OCI-M2 (cell line): ENCODE data around the gene B9D2.
"Not testable (repeated sequence)": the region's sequence is repeated elsewhere in the genome, so short reads cannot be mapped to it uniquely, and the experiment has no call there.

ENCODE experiments used
- DNase-seq: peaks from one replicate; lab custom pipeline; 2025; ENCODE audit not compliant: unreplicated experiment; lab: John Stamatoyannopoulos, UW

B9D2 gene

GRCh38 chr19:41391618-41392017 is 27.7 kb upstream of the B9D2 start:
- DNase-seq, result no peak

GRCh38 chr19:41386442-41386841 is 22.5 kb upstream of the B9D2 start:
- DNase-seq, result no peak

- no peak for DNase-seq
These were observed 20.4 kb upstream of the B9D2 start for GRCh38 chr19:41384351-41384750.

- not testable (repeated sequence) for DNase-seq
These were observed 17.6 kb upstream of the B9D2 start for GRCh38 chr19:41381536-41381935.

GRCh38 chr19:41377977-41378709 is 14.2 kb upstream of the B9D2 start:
- no peak for DNase-seq

- DNase-seq, result no peak
These were observed 13.0 kb upstream of the B9D2 start for GRCh38 chr19:41376998-41377365.

- DNase-seq, result no peak
These were observed 12.5 kb upstream of the B9D2 start, which contains the start of gene TMEM91 for GRCh38 chr19:41376241-41376997. Gene TMEM91 (plus strand): TSS chr19:41376533. CDS start chr19:41378310, 1,777 bp downstream.

GRCh38 chr19:41373993-41374392 is 10.0 kb upstream of the B9D2 start:
- no peak for DNase-seq

GRCh38 chr19:41372501-41372900 is 8.6 kb upstream of the B9D2 start:
- no peak for DNase-seq

GRCh38 chr19:41371541-41371940 is 7.6 kb upstream of the B9D2 start:
- no peak for DNase-seq

- not testable (repeated sequence) for DNase-seq
These were observed 7.2 kb upstream of the B9D2 start for GRCh38 chr19:41371119-41371518.

- DNase-seq, result no peak
These were observed 5.8 kb upstream of the B9D2 start for GRCh38 chr19:41369769-41370168.

GRCh38 chr19:41367848-41368301 is 3.9 kb upstream of the B9D2 start:
- peak; percentile 88 for DNase-seq

GRCh38 chr19:41366089-41366488 is 2.1 kb upstream of the B9D2 start:
- no peak for DNase-seq

- no peak for DNase-seq
These were observed 809 bp upstream of the B9D2 start for GRCh38 chr19:41364524-41365391.

GRCh38 chr19:41363371-41363752 is 587 bp downstream of the B9D2 start:
- DNase-seq, result no peak

GRCh38 chr19:41362143-41362847 is 1.7 kb downstream of the B9D2 start:
- DNase-seq, result no peak

- no peak for DNase-seq
These were observed 4.2 kb downstream of the B9D2 start for GRCh38 chr19:41359741-41360140.

GRCh38 chr19:41357746-41358145 is 6.2 kb downstream of the B9D2 start:
- no peak for DNase-seq

- no peak for DNase-seq
These were observed 6.8 kb downstream of the B9D2 start for GRCh38 chr19:41356984-41357739.
